HepG2 (cell line): Measurements from ENCODE around the gene CMTM8.

Experiments
- ETV6 ChIP-seq: sonication (generic); formaldehyde crosslinking; conservative IDR thresholded peaks from 2 replicates; pipeline ENCODE4 v1.4.0; 2020; ENCODE audit warnings: missing genetic modification reagents
- GABPA ChIP-seq, 2 experiments: IDR thresholded peaks; 2 replicates each; pipeline ENCODE4 v1.6.1; 2011 to 2016; ENCODE audit warnings: low read depth in 2 of 2, low read length in 1 of 2, missing biosample characterization in 1 of 2, missing genetic modification characterization in 1 of 2
- RBAK ChIP-seq: sonication (generic); formaldehyde crosslinking; IDR thresholded peaks from 2 replicates; pipeline ENCODE4 v1.5.1; 2020; ENCODE audit warnings: mild to moderate bottlenecking, missing genetic modification reagents

GRCh38 chr3:32274306-32274705 lies 35.8 kb downstream of the CMTM8 start:
- TF ChIP-seq ETV6 (CRISPR knock-in tag), result no peak
- no peak for TF ChIP-seq GABPA (IDR thresholded peaks at IDR 0.05; ENCODE audit: low read depth, low read length)
- no peak for TF ChIP-seq GABPA (CRISPR knock-in tag; IDR thresholded peaks at IDR 0.05; ENCODE audit: low read depth)
- TF ChIP-seq RBAK (CRISPR knock-in tag), result no peak
